Mucosa of rectum (tissue), 2 donors: Measurements from ENCODE around the gene CAPN11.

Source experiments
- H3K27ac ChIP-seq, 2 donors: one replicate each; pipeline ENCODE4 v1.7.0; 2013; ENCODE audit warnings: inconsistent platforms in 2 of 2, low read depth in 2 of 2, low read length in 2 of 2
- H3K27me3 ChIP-seq, 2 donors: one replicate each; pipeline ENCODE4 v1.7.0; 2013; ENCODE audit warnings: low read length in 2 of 2; ENCODE audit not compliant: control insufficient read depth in 2 of 2, insufficient read depth in 2 of 2
- H3K36me3 ChIP-seq, 2 donors: one replicate each; pipeline ENCODE4 v1.7.0; 2013; ENCODE audit warnings: low read length in 2 of 2; ENCODE audit not compliant: control insufficient read depth in 2 of 2, insufficient read depth in 2 of 2
- H3K4me1 ChIP-seq, 2 donors: one replicate each; pipeline ENCODE4 v1.7.0; 2013; ENCODE audit warnings: low read length in 2 of 2, mild to moderate bottlenecking in 1 of 2; ENCODE audit not compliant: control insufficient read depth in 2 of 2, insufficient read depth in 2 of 2
- H3K4me3 ChIP-seq, 2 donors: one replicate each; pipeline ENCODE4 v1.7.0; 2013; ENCODE audit warnings: low read length in 2 of 2
- H3K9ac ChIP-seq, 2 donors: one replicate each; pipeline ENCODE4 v1.7.0; 2013; ENCODE audit warnings: low read length in 2 of 2, low read depth in 1 of 2, mild to moderate bottlenecking in 1 of 2
- H3K9me3 ChIP-seq, 2 donors: one replicate each; pipeline ENCODE4 v1.7.0; 2013; ENCODE audit warnings: low read length in 2 of 2; ENCODE audit not compliant: control insufficient read depth in 2 of 2
- donor health status: healthy.
- donor health status: Normal muscosa, but diverticular disease.

Gene CAPN11

GRCh38 chr6:44202972-44203750 is 44.5 kb downstream of the CAPN11 start:
- Histone ChIP-seq H3K36me3 (no peaks in the 10 kb centered on the region), H3K9ac (no peak overlapping the region), H3K27me3 (no peaks in the 10 kb centered on the region), H3K4me1 (peaks cover 2 to 26% of the 10 kb centered on the region in 2 donors), H3K4me3 (no peak overlapping the region), H3K27ac (no peak overlapping the region), H3K9me3 (no peaks in the 10 kb centered on the region)

GRCh38 chr6:44203955-44204354 is 45.3 kb downstream of the CAPN11 start:
- H3K4me1 ChIP-seq, result peaks cover 2 to 26% of the 10 kb centered on the region in 2 donors
- H3K36me3 ChIP-seq, result no peaks in the 10 kb centered on the region
- H3K4me3 ChIP-seq, result no peak overlapping the region
- no peaks in the 10 kb centered on the region for H3K27me3 ChIP-seq
- no peak overlapping the region for H3K9ac ChIP-seq
- H3K27ac ChIP-seq, result peak overlapping the region in 1 of 2 donors; percentile 40
- H3K9me3 ChIP-seq, result no peaks in the 10 kb centered on the region

DNA sequence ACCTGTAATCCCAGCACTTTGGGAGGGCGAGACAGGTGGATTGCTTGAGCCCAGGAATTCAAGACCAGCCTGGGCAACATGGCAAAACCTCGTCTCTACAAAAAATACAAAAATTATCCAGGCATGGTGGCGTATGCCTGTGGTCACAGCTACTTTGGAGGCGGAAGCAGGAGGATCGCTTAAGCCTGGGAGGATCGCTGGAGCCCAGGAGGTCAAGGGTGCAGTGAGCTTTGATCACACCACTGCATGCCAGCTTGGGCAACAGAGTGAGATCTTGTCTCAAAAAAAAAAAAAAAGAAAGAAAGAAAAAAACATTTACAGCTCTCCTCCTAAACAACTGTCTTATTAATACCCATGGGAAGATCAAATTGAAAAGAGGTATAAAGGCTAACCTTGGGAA is 49.3 kb downstream of the CAPN11 start:
- Histone ChIP-seq H3K4me3 (no peak overlapping the region), H3K9me3 (no peaks in the 10 kb centered on the region), H3K9ac (no peak overlapping the region), H3K36me3 (no peaks in the 10 kb centered on the region), H3K27me3 (no peaks in the 10 kb centered on the region), H3K4me1 (peaks cover 2 to 10% of the 10 kb centered on the region in 2 donors), H3K27ac (no peak overlapping the region)

DNA sequence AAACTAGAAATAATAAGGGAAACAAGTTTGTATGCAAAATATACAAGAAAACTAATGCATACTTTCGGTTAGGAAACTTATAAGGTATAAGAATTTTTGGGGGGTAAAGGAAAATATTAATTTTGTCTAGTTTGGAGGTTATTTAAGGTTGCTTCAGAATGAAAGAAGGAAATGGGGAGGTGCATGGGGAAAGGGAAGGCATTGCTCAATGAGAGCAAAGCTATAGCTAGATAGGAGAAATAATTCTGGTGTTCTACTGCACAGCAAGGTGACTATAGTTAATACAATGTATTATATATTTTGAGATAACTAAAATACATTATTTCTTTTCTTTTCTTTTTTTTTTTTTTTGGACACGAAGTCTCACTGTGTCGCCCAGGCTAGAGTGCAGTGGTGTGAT is 52.7 kb downstream of the CAPN11 start:
- H3K9me3 ChIP-seq, result no peaks in the 10 kb centered on the region
- no peak overlapping the region for H3K9ac ChIP-seq
- H3K27ac ChIP-seq, result no peak overlapping the region
- no peaks in the 10 kb centered on the region for H3K27me3 ChIP-seq
- no peak overlapping the region for H3K4me3 ChIP-seq
- no peaks in the 10 kb centered on the region for H3K4me1 ChIP-seq
- no peaks in the 10 kb centered on the region for H3K36me3 ChIP-seq

DNA sequence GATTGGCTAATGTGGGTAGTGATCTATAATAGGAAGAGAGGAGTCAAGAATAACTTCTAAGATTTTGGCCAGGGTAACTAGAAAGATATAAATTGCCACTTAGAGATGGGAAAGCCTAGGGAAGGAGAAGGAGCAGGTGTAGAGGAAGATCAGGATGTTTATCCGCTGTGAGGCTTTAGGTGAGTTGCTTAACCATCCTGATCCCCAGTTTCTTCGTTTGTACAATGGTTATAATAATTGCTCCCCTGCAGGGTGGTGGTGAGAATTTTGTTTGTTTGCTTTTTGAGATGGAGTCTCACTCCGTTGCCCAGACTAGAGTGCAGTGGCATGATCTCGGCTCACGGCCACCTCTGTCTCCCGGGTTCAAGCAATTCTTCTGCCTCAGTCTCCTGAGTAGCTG is 55.7 kb downstream of the CAPN11 start:
- Histone ChIP-seq H3K36me3 (no peaks in the 10 kb centered on the region), H3K9me3 (no peaks in the 10 kb centered on the region), H3K27ac (no peak overlapping the region), H3K4me3 (no peak overlapping the region), H3K27me3 (no peaks in the 10 kb centered on the region), H3K9ac (no peak overlapping the region), H3K4me1 (peaks cover 13 to 17% of the 10 kb centered on the region in 2 donors)

DNA sequence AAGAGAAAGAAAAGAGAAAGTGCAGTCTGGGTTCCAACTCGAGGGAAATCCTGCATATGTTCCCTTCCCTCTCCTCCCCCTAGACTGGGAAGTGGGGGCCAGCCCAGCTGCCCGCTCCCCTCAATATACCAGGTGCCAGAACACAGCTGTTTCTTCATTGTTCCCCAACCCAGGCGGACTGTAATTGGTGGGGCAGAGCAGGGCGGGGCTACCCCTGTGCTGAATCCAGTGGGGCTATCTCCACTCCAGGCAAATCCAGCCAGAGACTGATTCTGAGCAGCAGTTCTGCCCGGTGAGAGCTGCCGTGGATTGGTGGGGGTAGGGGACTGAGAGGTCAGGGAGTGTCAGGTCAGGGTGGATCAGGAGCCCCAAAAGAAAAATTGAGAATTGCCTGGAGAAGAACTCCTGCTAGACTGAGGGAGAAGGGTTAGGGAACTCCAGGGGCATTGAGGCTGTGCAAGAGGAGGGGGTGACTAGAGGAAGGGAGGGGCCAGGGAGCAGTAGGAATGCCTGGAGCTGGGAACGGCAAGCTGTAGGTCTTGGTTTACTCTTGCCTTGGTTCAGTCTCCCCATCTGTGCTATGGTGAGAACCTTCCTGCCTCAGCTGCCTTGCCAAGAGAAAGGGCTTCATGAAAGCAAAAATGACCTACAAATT is 58.2 kb downstream of the CAPN11 start, which contains the start of gene MYMX:
Gene MYMX, plus strand, starts transcription at position 250 of the 655 bp plus-strand sequence. CDS start 546 bp downstream, outside the sequence.
- Histone ChIP-seq H3K9ac (peak within 1 kb of the TSS in 1 of 2 donors; percentile 28), H3K4me1 (peaks cover 25 to 33% of the 10 kb centered on the region in 2 donors), H3K27me3 (no peaks in the 10 kb centered on the region), H3K36me3 (no peaks in the 10 kb centered on the region), H3K4me3 (no peak within 1 kb of the TSS), H3K27ac (peak within 1 kb of the TSS in 1 of 2 donors; percentile 3), H3K9me3 (no peaks in the 10 kb centered on the region)

GRCh38 chr6:44217332-44218143 is 58.9 kb downstream of the CAPN11 start:
- Histone ChIP-seq H3K4me1 (peaks cover 27 to 39% of the 10 kb centered on the region in 2 donors), H3K9me3 (no peaks in the 10 kb centered on the region), H3K27ac (peak overlapping the region in 1 of 2 donors; percentile 3), H3K27me3 (no peaks in the 10 kb centered on the region), H3K36me3 (no peaks in the 10 kb centered on the region), H3K4me3 (no peak overlapping the region), H3K9ac (peak overlapping the region in 1 of 2 donors; percentile 28)

GRCh38 chr6:44219053-44219814 is 60.6 kb downstream of the CAPN11 start:
- Histone ChIP-seq H3K9me3 (no peaks in the 10 kb centered on the region), H3K9ac (peak overlapping the region; percentile 65 to 76), H3K4me1 (peaks cover 36 to 45% of the 10 kb centered on the region in 2 donors), H3K27me3 (no peaks in the 10 kb centered on the region), H3K4me3 (peak overlapping the region; percentile 59 to 61), H3K27ac (peak overlapping the region; percentile 70 to 79), H3K36me3 (no peaks in the 10 kb centered on the region)
